Measurements from ENCODE around the gene UBE3A. TPM values are rescaled to one million over a fixed set of nuclear protein-coding genes. Genes with fewer than 3 reads are reported as not detected.

Gene UBE3A
- total RNA-seq, 1 experiment from 2014 or later: 102 TPM

- H3K4me3 ChIP-seq (ENCODE audit: low read depth in 2 of 2, low read length in 2 of 2): no peak overlapping the region
- H3K9me3 ChIP-seq (ENCODE audit: control insufficient read depth, insufficient read depth, low read depth, low read length): no peaks in the 10 kb centered on the region
- intact Hi-C loops (cut with micrococcal nuclease; ENCODE audit: unreplicated experiment): no loop called here
- ATAC-seq: no peak
- H3K36me3 ChIP-seq (ENCODE audit: control insufficient read depth, insufficient read depth, low read length): peaks cover 11% of the 10 kb centered on the region; the same call in 1 of the 2 replicates
- TF ChIP-seq REST (IDR thresholded peaks at IDR 0.05; ENCODE audit: insufficient read depth in 1 of 2, low read depth in 2 of 2, low read length in 1 of 2): no peak
- TF ChIP-seq TCF7L2 (IDR thresholded peaks at IDR 0.05; ENCODE audit: low read depth, low read length): no peak
- no peak for TF ChIP-seq SIN3A (IDR thresholded peaks at IDR 0.05; ENCODE audit: borderline replicate concordance, insufficient read depth, low read depth, low read length)
- TF ChIP-seq POLR2AphosphoS5 (IDR thresholded peaks at IDR 0.05; ENCODE audit: low read depth, low read length): no peak
- TF ChIP-seq CTCF (IDR thresholded peaks at IDR 0.05): no peak
- CTCF ChIA-PET: no interaction called here
- no peak for DNase-seq (ENCODE audit: low read depth, low spot score)
- no peak overlapping the region for H3K27ac ChIP-seq (ENCODE audit: low read length)
- no peaks in the 10 kb centered on the region for H3K27me3 ChIP-seq (ENCODE audit: control insufficient read depth, insufficient read depth, low read length)
- POLR2A ChIA-PET: no interaction called here
- BruUV-seq (replicated peaks): TSS peak; percentile 22
- H3K4me1 ChIP-seq (ENCODE audit: control insufficient read depth, insufficient read depth, low read length): no peaks in the 10 kb centered on the region
- in situ Hi-C loops (cut with HindIII; ENCODE audit: low pct_unique_long_range_greater_than_20kb, low sequenced_read_pairs): no loop called here
Observed at GRCh38 chr15:25366058-25366457, 72.8 kb downstream of the UBE3A start.

- TF ChIP-seq POLR2AphosphoS5 (IDR thresholded peaks at IDR 0.05; ENCODE audit: low read depth, low read length): no peak
- TF ChIP-seq SIN3A (IDR thresholded peaks at IDR 0.05; ENCODE audit: borderline replicate concordance, insufficient read depth, low read depth, low read length): no peak
- TF ChIP-seq CTCF (IDR thresholded peaks at IDR 0.05): no peak
- no peak for TF ChIP-seq TCF7L2 (IDR thresholded peaks at IDR 0.05; ENCODE audit: low read depth, low read length)
- no peak for TF ChIP-seq REST (IDR thresholded peaks at IDR 0.05; ENCODE audit: insufficient read depth in 1 of 2, low read depth in 2 of 2, low read length in 1 of 2)
- no peak for DNase-seq (ENCODE audit: low read depth, low spot score)
- ChIA-PET POLR2A (no interaction called here), CTCF (no interaction called here)
- no peak for ATAC-seq
- Histone ChIP-seq H3K36me3 (ENCODE audit: control insufficient read depth, insufficient read depth, low read length) (peaks cover 8% of the 10 kb centered on the region; the same call in 1 of the 2 replicates), H3K4me3 (ENCODE audit: low read depth in 2 of 2, low read length in 2 of 2) (no peak overlapping the region), H3K4me1 (ENCODE audit: control insufficient read depth, insufficient read depth, low read length) (no peaks in the 10 kb centered on the region), H3K27ac (ENCODE audit: low read length) (no peak overlapping the region), H3K27me3 (ENCODE audit: control insufficient read depth, insufficient read depth, low read length) (no peaks in the 10 kb centered on the region), H3K9me3 (ENCODE audit: control insufficient read depth, insufficient read depth, low read depth, low read length) (no peaks in the 10 kb centered on the region)
- in situ Hi-C loops (cut with HindIII; ENCODE audit: low pct_unique_long_range_greater_than_20kb, low sequenced_read_pairs) (no loop called here), intact Hi-C loops (cut with micrococcal nuclease; ENCODE audit: unreplicated experiment) (no loop called here)
- BruUV-seq (replicated peaks): no TSS peak
Observed at GRCh38 chr15:25362545-25362944, 76.3 kb downstream of the UBE3A start.

Measured in Panc1 (cell line).